Mesenchymal stem cell (in vitro differentiated cells and primary cell): ENCODE results near the gene CDKL5.

Experiments
- DNase-seq: peaks from one replicate; pipeline ENCODE4 v3.0.0-alpha.2; 2013
- H2AFZ ChIP-seq: one replicate; pipeline ENCODE4 v1.6.1; 2013; ENCODE audit warnings: low read depth, mild to moderate bottlenecking, control low read depth, inconsistent platforms, low read length, moderate library complexity
- H2AK5ac ChIP-seq: 2 replicates; pipeline ENCODE4 v1.6.1; 2013; ENCODE audit warnings: low read length, moderate library complexity, mild to moderate bottlenecking, inconsistent platforms; ENCODE audit not compliant: severe bottlenecking
- H2BK120ac ChIP-seq: one replicate; pipeline ENCODE4 v1.6.1; 2013; ENCODE audit warnings: low read depth, mild to moderate bottlenecking, inconsistent platforms, low read length, moderate library complexity
- H2BK12ac ChIP-seq, 2 experiments: one replicate each; pipeline ENCODE4 v1.6.1; 2013; ENCODE audit warnings: inconsistent platforms in 2 of 2, low read length in 2 of 2, mild to moderate bottlenecking in 2 of 2, moderate library complexity in 2 of 2, control low read depth in 1 of 2
- H2BK15ac ChIP-seq: one replicate; pipeline ENCODE4 v1.6.1; 2013; ENCODE audit warnings: mild to moderate bottlenecking, low read depth, inconsistent platforms; ENCODE audit not compliant: poor library complexity, severe bottlenecking
- H2BK5ac ChIP-seq: 2 replicates; pipeline ENCODE4 v1.6.1; 2013; ENCODE audit warnings: low read depth, mild to moderate bottlenecking, low read length, control low read depth, inconsistent platforms; ENCODE audit not compliant: poor library complexity, severe bottlenecking
- H3K14ac ChIP-seq, 2 experiments: one replicate each; pipeline ENCODE4 v1.6.1; 2013; ENCODE audit warnings: inconsistent platforms in 2 of 2, low read length in 2 of 2, control low read depth in 1 of 2, mild to moderate bottlenecking in 1 of 2, moderate library complexity in 1 of 2
- H3K18ac ChIP-seq, 2 experiments: one replicate each; pipeline ENCODE4 v1.6.1; 2013; ENCODE audit warnings: inconsistent platforms in 2 of 2, low read length in 2 of 2, control low read depth in 1 of 2, low read depth in 1 of 2, mild to moderate bottlenecking in 1 of 2
- H3K23ac ChIP-seq, 2 experiments: one replicate each; pipeline ENCODE4 v1.6.1; 2013; ENCODE audit warnings: inconsistent platforms in 2 of 2, low read length in 2 of 2, mild to moderate bottlenecking in 2 of 2, moderate library complexity in 2 of 2, control low read depth in 1 of 2
- H3K27ac ChIP-seq: 2 replicates; pipeline ENCODE4 v1.5.1; 2013; ENCODE audit warnings: mild to moderate bottlenecking, moderate library complexity, low read length, control low read depth, inconsistent platforms; ENCODE audit not compliant: poor library complexity, severe bottlenecking
- H3K27me3 ChIP-seq, 2 experiments: 2 replicates each; pipeline versions ENCODE4 v1.6.1 to v1.7.0; 2013; ENCODE audit warnings: low read length in 2 of 2, mild to moderate bottlenecking in 2 of 2, moderate library complexity in 2 of 2, control low read depth in 1 of 2, inconsistent platforms in 1 of 2; ENCODE audit not compliant: control insufficient read depth in 1 of 2, insufficient read depth in 1 of 2
- H3K36me3 ChIP-seq, 2 experiments: 2 replicates each; pipeline versions ENCODE4 v1.6.1 to v1.7.0; 2013; ENCODE audit warnings: low read length in 2 of 2, control low read depth in 1 of 2, inconsistent platforms in 1 of 2, low read depth in 1 of 2, mild to moderate bottlenecking in 1 of 2; ENCODE audit not compliant: insufficient read depth in 2 of 2, control insufficient read depth in 1 of 2
- H3K4ac ChIP-seq, 2 experiments: one replicate each; pipeline ENCODE4 v1.6.1; 2013; ENCODE audit warnings: inconsistent platforms in 2 of 2, low read length in 2 of 2, mild to moderate bottlenecking in 2 of 2, moderate library complexity in 2 of 2, control low read depth in 1 of 2, low read depth in 1 of 2
- H3K4me1 ChIP-seq: 2 replicates; pipeline ENCODE4 v1.6.1; 2013; ENCODE audit warnings: low read depth, low read length, control low read depth; ENCODE audit not compliant: control insufficient read depth, insufficient read depth
- H3K4me2 ChIP-seq: 2 replicates; pipeline ENCODE4 v1.6.1; 2013; ENCODE audit warnings: low read length, mild to moderate bottlenecking, inconsistent platforms; ENCODE audit not compliant: poor library complexity, severe bottlenecking
- H3K4me3 ChIP-seq, 2 experiments: 2 replicates each; pipeline versions ENCODE4 v1.5.1 to v1.7.0; 2013; ENCODE audit warnings: low read length in 2 of 2, mild to moderate bottlenecking in 2 of 2, control low read depth in 1 of 2, low read depth in 1 of 2; ENCODE audit not compliant: insufficient read depth in 1 of 2
- H3K79me1 ChIP-seq: replicated peaks from 2 replicates; pipeline ENCODE4 v1.6.1; 2013; ENCODE audit warnings: mild to moderate bottlenecking, control low read depth, low read length, inconsistent platforms; ENCODE audit not compliant: poor library complexity, severe bottlenecking
- H3K9ac ChIP-seq: 2 replicates; pipeline ENCODE4 v1.7.0; 2013; ENCODE audit warnings: mild to moderate bottlenecking, low read length, moderate library complexity
- H3K9me3 ChIP-seq: 2 replicates; pipeline ENCODE4 v1.7.0; 2013; ENCODE audit warnings: mild to moderate bottlenecking, low read length; ENCODE audit not compliant: control insufficient read depth
- H4K8ac ChIP-seq: one replicate; pipeline ENCODE4 v1.6.1; 2013; ENCODE audit warnings: inconsistent platforms, mild to moderate bottlenecking, low read length, moderate library complexity
- H4K91ac ChIP-seq: one replicate; pipeline ENCODE4 v1.6.1; 2013; ENCODE audit warnings: mild to moderate bottlenecking, low read length, inconsistent platforms
- WGBS: methylation state at CpG from one replicate; pipeline ENCODE4 v1.1.7; 2013; ENCODE audit warnings: mixed read lengths; 5-methylcytosine and 5-hydroxymethylcytosine counted together

Gene CDKL5

DNA sequence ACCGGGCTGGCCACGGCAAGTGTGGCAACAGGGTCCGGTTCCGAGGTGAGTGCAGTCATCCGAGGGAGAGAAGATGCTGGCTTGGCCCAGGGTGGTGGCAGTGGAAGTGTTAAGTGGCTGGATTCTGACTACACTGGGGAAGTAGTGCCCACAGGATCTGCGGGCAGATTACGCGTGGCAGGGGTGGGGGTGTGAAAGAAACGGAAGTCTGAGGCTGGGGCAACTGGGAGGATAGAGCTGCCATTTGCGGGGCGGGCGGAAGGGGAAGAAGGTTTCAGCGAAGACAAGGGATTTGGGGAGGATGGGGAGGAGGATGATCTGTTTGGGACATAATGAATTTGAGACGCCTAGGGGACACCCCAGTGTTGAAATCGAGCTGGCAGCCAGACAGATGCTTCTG is 241.2 kb downstream of the CDKL5 start:
- H4K8ac ChIP-seq, result no peak overlapping the region
- no peak overlapping the region for H3K18ac ChIP-seq
- no peak overlapping the region for H3K4me2 ChIP-seq
- H3K23ac ChIP-seq, result no peak overlapping the region
- H3K14ac ChIP-seq, result no peak overlapping the region
- no peaks in the 10 kb centered on the region for H3K9me3 ChIP-seq
- 92% methylated on average over 13 of the region's 15 CpGs for WGBS
- H3K27me3 ChIP-seq, result peaks cover 0 to 10% of the 10 kb centered on the region in 2 experiments
- DNase-seq, result no peak
- no peak overlapping the region for H2BK120ac ChIP-seq
- H3K36me3 ChIP-seq, result no peaks in the 10 kb centered on the region
- H3K27ac ChIP-seq, result no peak overlapping the region
- no peak overlapping the region for H3K9ac ChIP-seq
- no peak overlapping the region for H2BK15ac ChIP-seq
- no peak overlapping the region for H2AFZ ChIP-seq
- H3K4ac ChIP-seq, result no peak overlapping the region
- H2BK5ac ChIP-seq, result no peak overlapping the region
- no peaks in the 10 kb centered on the region for H3K79me1 ChIP-seq
- no peak overlapping the region for H4K91ac ChIP-seq
- H3K4me1 ChIP-seq, result no peaks in the 10 kb centered on the region
- H2AK5ac ChIP-seq, result no peak overlapping the region
- no peak overlapping the region for H2BK12ac ChIP-seq
- no peak overlapping the region for H3K4me3 ChIP-seq

DNA sequence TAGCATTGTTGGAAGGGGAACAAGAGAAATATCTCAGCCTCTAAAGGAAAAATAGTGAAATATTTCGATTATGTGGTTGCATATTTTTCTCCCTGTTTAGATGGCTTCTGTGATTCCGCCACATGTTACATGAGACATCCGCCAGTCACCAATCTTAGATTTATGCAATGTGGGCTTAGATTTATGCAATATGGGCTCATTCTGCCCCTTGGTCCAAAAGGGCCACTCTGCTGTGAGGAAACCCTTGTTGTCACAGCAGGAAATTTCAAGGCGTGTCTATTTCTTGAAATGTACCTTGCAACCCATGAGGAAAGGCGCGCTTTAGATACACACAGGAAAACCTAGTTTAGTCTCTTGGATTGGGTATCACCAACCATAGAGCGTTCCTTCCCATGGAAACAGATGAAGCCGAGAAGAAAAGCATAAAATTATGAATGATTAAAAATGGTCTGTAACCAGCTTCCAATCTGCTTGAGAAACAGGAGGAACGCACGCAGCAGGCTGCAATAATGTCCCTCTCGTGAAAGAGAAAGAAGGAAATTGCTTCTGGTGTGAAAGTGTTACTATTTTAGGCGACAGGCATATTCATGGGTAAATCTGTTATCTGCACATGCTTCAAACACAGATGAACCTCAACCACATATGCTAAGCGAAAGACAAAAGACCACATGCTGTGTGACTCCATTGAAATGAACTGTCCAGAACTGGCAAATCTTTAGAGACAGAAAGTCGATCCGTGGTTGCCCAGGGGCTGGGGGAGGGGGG is 242.8 kb downstream of the CDKL5 start:
- Histone ChIP-seq H4K91ac (no peak overlapping the region), H3K18ac (no peak overlapping the region), H2AK5ac (no peak overlapping the region), H3K36me3 (no peaks in the 10 kb centered on the region), H3K14ac (no peak overlapping the region), H3K9ac (no peak overlapping the region), H2AFZ (no peak overlapping the region), H2BK5ac (no peak overlapping the region), H3K23ac (no peak overlapping the region), H2BK120ac (no peak overlapping the region), H3K27ac (no peak overlapping the region), H2BK12ac (no peak overlapping the region), H3K4me2 (no peak overlapping the region), H4K8ac (no peak overlapping the region), H3K4me1 (no peaks in the 10 kb centered on the region), H3K4ac (no peak overlapping the region), H2BK15ac (no peak overlapping the region), H3K79me1 (no peaks in the 10 kb centered on the region), H3K9me3 (no peaks in the 10 kb centered on the region), H3K4me3 (no peak overlapping the region), H3K27me3 (peaks cover 0 to 10% of the 10 kb centered on the region in 2 experiments)
- WGBS, result 80% methylated on average over 13 of the region's 15 CpGs
- DNase-seq, result no peak

DNA sequence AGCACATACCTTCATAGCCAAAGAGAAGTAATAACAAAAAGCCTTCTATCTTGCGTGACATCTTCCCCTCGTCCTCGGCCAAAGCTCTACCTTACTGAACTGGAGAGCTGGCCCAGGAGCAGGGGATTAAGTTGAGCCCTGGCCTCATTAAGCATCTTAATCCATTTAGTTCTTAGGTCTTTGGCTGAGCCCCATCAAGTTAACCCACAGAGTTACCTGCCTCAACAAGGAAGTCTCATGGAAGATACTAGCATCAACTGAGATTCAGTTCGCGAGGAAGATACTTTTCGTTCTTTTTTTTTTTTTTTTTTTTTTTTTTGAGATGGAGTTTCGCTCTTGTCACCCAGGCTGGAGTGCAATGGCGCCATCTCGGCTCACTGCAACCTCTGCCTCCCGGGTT is 246.6 kb downstream of the CDKL5 start, which contains the start of gene RS1:
TSS of gene RS1 (minus strand) at position 101 of the 400 bp plus-strand sequence. CDS start at position 61, 40 bp downstream.
- Histone ChIP-seq H2BK120ac (no peak within 1 kb of the TSS), H2BK5ac (no peak within 1 kb of the TSS), H3K4me1 (no peaks in the 10 kb centered on the region), H4K8ac (no peak within 1 kb of the TSS), H3K4me2 (no peak within 1 kb of the TSS), H2BK15ac (no peak within 1 kb of the TSS), H3K36me3 (no peaks in the 10 kb centered on the region), H3K27me3 (peaks cover 0 to 7% of the 10 kb centered on the region in 2 experiments), H2AK5ac (no peak within 1 kb of the TSS), H2BK12ac (no peak within 1 kb of the TSS), H3K79me1 (no peaks in the 10 kb centered on the region), H3K9me3 (no peaks in the 10 kb centered on the region), H3K18ac (no peak within 1 kb of the TSS), H3K9ac (no peak within 1 kb of the TSS), H3K4me3 (no peak within 1 kb of the TSS), H3K23ac (no peak within 1 kb of the TSS), H4K91ac (no peak within 1 kb of the TSS), H3K4ac (no peak within 1 kb of the TSS), H3K14ac (no peak within 1 kb of the TSS), H2AFZ (no peak within 1 kb of the TSS), H3K27ac (no peak within 1 kb of the TSS)
- DNase-seq, result no peak
- 100% methylated on average over 5 of the region's 10 CpGs for WGBS

DNA sequence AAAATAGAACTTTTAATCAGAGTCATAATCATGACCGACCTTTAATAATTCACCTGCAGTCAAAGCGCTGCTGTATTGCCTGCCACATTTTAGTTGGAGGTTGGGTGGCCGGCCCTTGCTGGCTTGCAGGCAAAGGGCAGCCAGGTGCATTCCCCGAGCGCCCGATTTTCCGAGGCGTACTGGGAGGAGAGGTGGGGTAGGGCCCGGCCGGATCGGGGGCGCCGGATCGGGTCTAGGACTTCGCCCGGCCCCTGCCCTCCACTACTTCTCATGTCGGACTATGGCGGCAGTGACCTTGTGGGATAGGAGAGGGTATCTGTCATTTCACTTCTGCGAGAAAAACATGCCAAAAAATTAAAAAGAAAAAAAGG is 249.0 kb downstream of the CDKL5 start:
- no peak overlapping the region for H2BK15ac ChIP-seq
- no peak overlapping the region for H3K18ac ChIP-seq
- H3K4me3 ChIP-seq, result peak overlapping the region; percentile 57 to 76
- H3K27me3 ChIP-seq, result peaks cover 0 to 3% of the 10 kb centered on the region in 2 experiments
- H3K36me3 ChIP-seq, result no peaks in the 10 kb centered on the region
- no peak overlapping the region for H3K4ac ChIP-seq
- peak overlapping the region; percentile 54 for H4K8ac ChIP-seq
- H3K4me1 ChIP-seq, result no peaks in the 10 kb centered on the region
- H3K27ac ChIP-seq, result no peak overlapping the region
- H2BK12ac ChIP-seq, result no peak overlapping the region
- H3K14ac ChIP-seq, result no peak overlapping the region
- peak overlapping the region; percentile 85 for H2AFZ ChIP-seq
- H3K79me1 ChIP-seq, result no peaks in the 10 kb centered on the region
- H4K91ac ChIP-seq, result no peak overlapping the region
- no peak overlapping the region for H2BK5ac ChIP-seq
- no CpG with 5 or more reads among the region's 19 CpGs for WGBS
- H3K9ac ChIP-seq, result peak overlapping the region; percentile 78
- no peaks in the 10 kb centered on the region for H3K9me3 ChIP-seq
- H2AK5ac ChIP-seq, result no peak overlapping the region
- no peak overlapping the region for H3K23ac ChIP-seq
- no peak overlapping the region for H2BK120ac ChIP-seq
- peak; percentile 3 for DNase-seq
- H3K4me2 ChIP-seq, result peak overlapping the region; percentile 77
